T-helper 2 cell (primary cell): ENCODE data around the gene HES3.

Source experiments
- DNase-seq, 5 experiments: peaks; one replicate each; pipeline versions ENCODE4 v3.0.0 to v3.0.0-alpha.2; 2012 to 2022

Gene HES3

GRCh38 chr1:6281511-6282402 lies 37.8 kb downstream of the HES3 start:
- DNase-seq: no peak

DNA sequence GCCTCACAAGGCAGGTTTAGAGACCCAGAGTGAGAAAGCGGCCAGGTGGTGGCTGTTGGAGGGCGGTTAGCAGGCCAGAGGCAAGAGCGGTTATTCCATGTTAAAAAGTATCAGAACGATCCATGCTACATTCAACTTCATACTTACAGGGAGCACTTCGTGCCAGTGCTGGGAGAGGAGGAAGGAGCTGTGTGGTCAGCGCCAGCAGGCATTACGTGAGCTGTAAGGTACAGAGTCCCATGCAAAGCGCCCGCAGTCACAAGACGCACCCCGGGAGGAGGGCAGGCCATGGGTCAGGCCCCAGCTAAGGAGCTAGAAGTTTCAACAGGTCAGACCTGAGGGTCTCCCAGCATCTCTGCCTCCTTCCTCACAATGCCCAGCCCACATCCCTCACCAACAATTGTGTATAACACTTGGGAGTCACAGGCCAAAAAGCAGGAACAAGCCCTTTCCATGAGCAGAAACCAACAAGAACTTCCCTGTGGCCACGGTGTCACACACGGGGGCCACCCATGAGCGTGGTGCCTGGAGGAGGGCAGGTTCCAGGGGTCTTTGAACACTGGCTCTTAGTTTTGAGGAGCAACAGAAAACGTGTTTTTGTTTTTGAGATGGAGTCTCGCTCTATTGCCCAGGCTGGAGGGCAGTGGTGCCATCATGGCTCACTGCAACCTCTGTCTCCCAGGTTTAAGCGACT lies 38.7 kb downstream of the HES3 start:
- no peak for DNase-seq

DNA sequence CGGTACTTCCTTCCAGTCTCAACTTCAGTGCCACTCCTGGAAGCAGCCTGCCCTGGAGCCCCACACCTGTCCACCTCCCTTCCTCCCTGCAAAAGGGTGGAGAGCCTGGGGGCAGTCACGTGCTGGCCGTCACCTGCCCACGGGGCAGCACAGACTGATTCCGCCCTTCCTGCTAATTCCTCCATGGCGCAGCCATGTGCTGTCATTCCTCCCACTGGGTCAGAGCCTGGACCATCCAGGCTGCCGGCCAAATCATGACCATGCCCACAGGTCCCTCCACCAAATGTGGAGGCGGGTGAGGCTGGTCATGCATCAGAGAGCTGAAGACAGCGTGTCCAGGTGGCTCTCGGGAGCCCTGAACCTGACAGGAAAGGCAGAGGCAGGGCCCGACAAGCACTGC lies 41.4 kb downstream of the HES3 start:
- no peak for DNase-seq

GRCh38 chr1:6286266-6286665 lies 42.3 kb downstream of the HES3 start:
- no peak for DNase-seq

- DNase-seq: no peak
Observed at GRCh38 chr1:6287029-6287428, 43.0 kb downstream of the HES3 start.

DNA sequence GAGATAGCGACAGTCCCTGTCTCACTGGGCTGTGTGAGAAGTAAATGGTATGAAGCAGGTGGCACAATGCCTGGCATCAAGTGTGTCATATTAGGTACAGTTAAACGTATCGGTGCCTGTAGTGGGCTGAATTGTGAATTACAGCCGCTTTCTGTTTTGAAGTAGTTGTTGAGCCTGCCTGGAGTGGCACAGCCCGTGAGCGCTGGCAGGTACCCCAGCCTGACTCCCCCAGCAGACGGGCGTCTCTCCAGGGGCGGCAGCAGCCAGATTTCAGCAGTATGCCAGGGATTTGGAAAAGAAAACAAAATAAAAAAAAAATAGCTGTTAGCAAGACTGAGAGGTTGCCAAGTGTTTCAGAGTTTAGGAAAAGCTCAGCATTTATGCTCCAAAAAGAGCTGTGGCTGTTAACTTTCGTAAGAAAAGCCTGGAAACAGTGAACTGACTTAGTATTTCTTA lies 43.5 kb downstream of the HES3 start:
- no peak for DNase-seq

DNA sequence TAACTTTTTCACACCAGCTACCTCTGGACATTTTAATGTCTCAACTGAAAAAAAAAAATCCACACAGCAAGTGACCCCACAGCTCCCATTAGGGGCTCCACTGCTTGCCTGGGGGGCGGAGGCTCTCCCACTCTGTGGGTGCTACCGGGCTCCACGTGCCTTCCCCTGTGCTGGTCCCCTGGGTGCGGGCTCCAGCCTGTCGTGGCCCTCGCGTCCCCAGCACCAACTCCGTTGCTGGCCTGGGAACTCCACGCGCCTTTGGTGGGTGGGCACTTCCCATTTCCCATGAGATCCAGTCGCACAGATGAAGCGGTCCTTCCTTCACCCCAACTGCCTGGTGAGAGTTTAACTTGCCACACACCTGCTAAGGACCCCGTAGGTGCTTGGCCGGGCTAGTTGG lies 44.0 kb downstream of the HES3 start:
- DNase-seq: no peak

GRCh38 chr1:6288665-6289064 lies 44.7 kb downstream of the HES3 start:
- no peak for DNase-seq

- DNase-seq: no peak
Observed at GRCh38 chr1:6292102-6292501, 48.1 kb downstream of the HES3 start.

GRCh38 chr1:6294080-6294889 lies 50.3 kb downstream of the HES3 start:
- DNase-seq: peak in 2 of 5 experiments; percentile 7 to 35

DNA sequence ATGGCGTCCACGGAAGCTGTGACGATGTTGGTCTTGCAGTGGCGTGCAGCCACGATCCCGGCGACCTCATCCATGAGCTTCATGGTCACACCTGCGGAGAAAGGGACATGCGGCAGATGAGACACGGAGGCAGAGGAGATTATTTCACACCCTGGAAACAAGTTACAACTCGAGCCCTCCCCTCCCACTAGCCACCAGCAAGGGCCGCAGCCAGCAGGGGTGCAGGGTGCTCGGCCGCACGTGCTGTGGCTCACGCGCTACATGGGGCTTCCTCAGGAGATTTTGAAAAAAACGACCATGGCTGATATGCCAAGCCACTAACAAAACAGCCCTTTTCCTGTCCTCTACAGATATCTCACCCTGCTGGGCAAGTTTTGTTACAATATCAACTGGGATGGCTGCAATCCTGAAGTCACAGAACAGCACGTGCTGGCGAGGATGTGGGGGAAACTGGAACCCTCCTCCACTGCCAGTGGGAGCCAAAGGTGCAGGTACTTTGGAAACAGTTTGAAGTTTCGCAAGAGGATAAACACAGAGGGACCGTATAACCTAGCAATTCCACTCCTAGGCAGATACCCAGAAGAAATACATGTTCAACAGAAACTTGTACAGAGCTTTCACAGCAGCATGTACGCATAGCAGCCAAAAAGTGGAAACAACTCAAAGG lies 51.0 kb downstream of the HES3 start:
- DNase-seq: no peak
